Measurements from ENCODE around the gene ARHGEF11. TPM values are rescaled to one million over a fixed set of nuclear protein-coding genes. Genes with fewer than 3 reads are reported as not detected.
"Not testable (repeated sequence)": the region's sequence is repeated elsewhere in the genome, so short reads cannot be mapped to it uniquely, and the experiment has no call there.

Gene ARHGEF11
- total and polyA plus RNA-seq, 10 donors, result 3.4 to 65.3 (median 42.7) TPM

- H3K27me3 ChIP-seq (replicated peaks in 1 of 7), result peaks cover 0 to 37% (median 0%) of the 10 kb centered on the region in 7 donors
- H3K4me1 ChIP-seq, result peaks cover 0 to 8% (median 5%) of the 10 kb centered on the region in 6 donors
- intact Hi-C loops (cut with DNase I; ENCODE audit: low total_unique reads), result no loop called here
- no peak overlapping the region for H3K27ac ChIP-seq
- 29 to 52% (median 34%) methylated on average over 16 to 35 of the region's 35 CpGs for WGBS, 5 donors
- H3K4me3 ChIP-seq, result peak overlapping the region in 1 of 8 donors; percentile 37
- peak in 9 of 11 experiments; percentile 33 to 72 (median 49) for TF ChIP-seq CTCF (IDR thresholded peaks at IDR 0.05 in 8 of 11, conservative IDR thresholded peaks at IDR 0.05 in 3 of 11)
- TF ChIP-seq POLR2A (IDR thresholded peaks at IDR 0.05), result no peak
- peak in 2 of 3 donors; percentile 50 to 57 for TF ChIP-seq POLR2AphosphoS5 (IDR thresholded peaks at IDR 0.05)
- H3K36me3 ChIP-seq, result no peaks in the 10 kb centered on the region
- peak; percentile 79 for DNase-seq
- no peaks in the 10 kb centered on the region for H3K9me3 ChIP-seq
Measured at GRCh38 chr1:157073944-157074685, 28.6 kb upstream of the ARHGEF11 start.

- Histone ChIP-seq H3K4me1 (peaks cover 0 to 8% (median 5%) of the 10 kb centered on the region in 6 donors), H3K36me3 (no peaks in the 10 kb centered on the region), H3K27me3 (replicated peaks in 1 of 7) (peaks cover 0 to 27% (median 0%) of the 10 kb centered on the region in 7 donors), H3K4me3 (no peak overlapping the region), H3K27ac (no peak overlapping the region), H3K9me3 (no peaks in the 10 kb centered on the region)
- no peak for DNase-seq
- intact Hi-C loops (cut with DNase I; ENCODE audit: low total_unique reads), result no loop called here
- TF ChIP-seq CTCF (IDR thresholded peaks at IDR 0.05 in 8 of 11, conservative IDR thresholded peaks at IDR 0.05 in 3 of 11) (no peak), POLR2AphosphoS5 (IDR thresholded peaks at IDR 0.05) (no peak), POLR2A (IDR thresholded peaks at IDR 0.05) (no peak)
- 80 to 95% (median 86%) methylated on average over 2 of the region's 2 CpGs for WGBS, 5 donors
Measured at GRCh38 chr1:157069601-157070000, 24.1 kb upstream of the ARHGEF11 start.

- 58 to 75% (median 64%) methylated on average over 3 of the region's 3 CpGs for WGBS, 5 donors
- peaks cover 0 to 14% (median 0%) of the 10 kb centered on the region in 7 donors for H3K27me3 ChIP-seq (replicated peaks in 1 of 7)
- H3K9me3 ChIP-seq, result peaks cover 0 to 14% (median 8%) of the 10 kb centered on the region in 8 donors
- H3K4me1 ChIP-seq; H3K27ac ChIP-seq; H3K36me3 ChIP-seq; DNase-seq; intact Hi-C loops (cut with DNase I; ENCODE audit: low total_unique reads); H3K4me3 ChIP-seq: not testable (repeated sequence)
Measured at GRCh38 chr1:157059241-157059640, 13.7 kb upstream of the ARHGEF11 start.

GRCh38 chr1:157056269-157056668 is 10.7 kb upstream of the ARHGEF11 start:
- Histone ChIP-seq H3K9me3 (peaks cover 0 to 29% (median 20%) of the 10 kb centered on the region in 8 donors), H3K36me3 (no peaks in the 10 kb centered on the region), H3K27ac (no peak overlapping the region), H3K4me1 (no peaks in the 10 kb centered on the region), H3K4me3 (no peak overlapping the region), H3K27me3 (replicated peaks in 1 of 7) (peaks cover 0 to 14% (median 0%) of the 10 kb centered on the region in 7 donors)
- intact Hi-C loops (cut with DNase I; ENCODE audit: low total_unique reads), result no loop called here
- no peak for TF ChIP-seq POLR2AphosphoS5 (IDR thresholded peaks at IDR 0.05)
- TF ChIP-seq CTCF (IDR thresholded peaks at IDR 0.05 in 8 of 11, conservative IDR thresholded peaks at IDR 0.05 in 3 of 11), result no peak
- no peak for TF ChIP-seq POLR2A (IDR thresholded peaks at IDR 0.05)
- no peak for DNase-seq
- WGBS, 5 donors, result 36 to 77% (median 63%) methylated on average over 1 of the region's 1 CpG

GRCh38 chr1:157055729-157056128 is 10.2 kb upstream of the ARHGEF11 start:
- H3K9me3 ChIP-seq, result peaks cover 0 to 24% (median 18%) of the 10 kb centered on the region in 8 donors
- H3K4me3 ChIP-seq; H3K27ac ChIP-seq; H3K4me1 ChIP-seq; H3K36me3 ChIP-seq; DNase-seq; intact Hi-C loops (cut with DNase I; ENCODE audit: low total_unique reads): not testable (repeated sequence)
- peaks cover 0 to 14% (median 0%) of the 10 kb centered on the region in 7 donors for H3K27me3 ChIP-seq (replicated peaks in 1 of 7)
- 65 to 82% (median 70%) methylated on average over 5 of the region's 5 CpGs for WGBS, 5 donors

All from spleen (tissue), 11 donors.